NT2/D1 (cell line): ENCODE results near the gene TLK2.

Experiments
- YY1 ChIP-seq: IDR thresholded peaks from 2 replicates; pipeline ENCODE4 v1.6.1; 2011; ENCODE audit not compliant: insufficient read length, insufficient read depth
- ZNF274 ChIP-seq: IDR thresholded peaks from 2 replicates; pipeline ENCODE4 v1.6.1; 2011; ENCODE audit warnings: mild to moderate bottlenecking, low read depth, low read length

- no peak for TF ChIP-seq YY1
- TF ChIP-seq ZNF274, result no peak
Observed at GRCh38 chr17:62599964-62600657, 121.5 kb downstream of the TLK2 start.
